MM.1S (cell line): Measurements from ENCODE around the gene EGR2.

Experiments used
- DNase-seq: peaks from one replicate; pipeline ENCODE4 v3.0.0-alpha.2; 2015
- H2AFZ ChIP-seq: fragments of 300-600 bp; sonication (generic); 2 replicates; pipeline ENCODE4 v1.6.0; 2016; ENCODE audit warnings: antibody characterized with exemption, low read length
- H3F3A ChIP-seq: fragments of 300-600 bp; sonication (generic); 2 replicates; pipeline ENCODE4 v1.6.1; 2016; ENCODE audit warnings: mild to moderate bottlenecking, antibody characterized with exemption, low read length, moderate library complexity, mixed read lengths; ENCODE audit not compliant: insufficient read depth
- H3K27ac ChIP-seq: fragments of 300-600 bp; sonication (generic); 2 replicates; pipeline ENCODE4 v1.5.1; 2016; ENCODE audit warnings: mild to moderate bottlenecking, low read length
- H3K27me3 ChIP-seq: fragments of 300-600 bp; sonication (generic); replicated peaks from 2 replicates; pipeline ENCODE4 v1.6.0; 2016; ENCODE audit warnings: low read length; ENCODE audit not compliant: insufficient read depth
- H3K36me3 ChIP-seq: fragments of 300-600 bp; sonication (generic); replicated peaks from 2 replicates; pipeline ENCODE4 v1.6.1; 2016; ENCODE audit warnings: mild to moderate bottlenecking, low read length, mixed read lengths; ENCODE audit not compliant: insufficient read depth
- H3K4me1 ChIP-seq: fragments of 300-600 bp; sonication (generic); 2 replicates; pipeline ENCODE4 v1.6.1; 2016; ENCODE audit warnings: low read length, mixed read lengths
- H3K4me2 ChIP-seq: fragments of 300-600 bp; sonication (generic); 2 replicates; pipeline ENCODE4 v1.6.0; 2016; ENCODE audit warnings: low read depth, low read length
- H3K4me3 ChIP-seq: fragments of 300-600 bp; sonication (generic); 2 replicates; pipeline ENCODE4 v1.5.1; 2016; ENCODE audit warnings: low read length, mixed read lengths
- H3K79me2 ChIP-seq: fragments of 300-600 bp; sonication (generic); 2 replicates; pipeline ENCODE4 v1.6.1; 2016; ENCODE audit warnings: mixed run types, low read length, mixed read lengths
- H3K9ac ChIP-seq: fragments of 300-600 bp; sonication (generic); 2 replicates; pipeline ENCODE4 v1.6.1; 2016; ENCODE audit warnings: low read length, mixed read lengths
- H3K9me2 ChIP-seq: fragments of 300-600 bp; sonication (generic); replicated peaks from 2 replicates; pipeline ENCODE4 v1.6.1; 2016; ENCODE audit warnings: mild to moderate bottlenecking, low read length, mixed read lengths; ENCODE audit not compliant: insufficient read depth
- H3K9me3 ChIP-seq: fragments of 300-600 bp; sonication (generic); replicated peaks from 2 replicates; pipeline ENCODE4 v1.6.1; 2016; ENCODE audit warnings: mild to moderate bottlenecking, low read length, mixed read lengths; ENCODE audit not compliant: insufficient read depth
- H4K20me1 ChIP-seq: fragments of 300-600 bp; sonication (generic); 2 replicates; pipeline ENCODE4 v1.6.1; 2016; ENCODE audit warnings: mild to moderate bottlenecking, low read length, moderate library complexity, mixed read lengths; ENCODE audit not compliant: insufficient read depth
- CTCF ChIP-seq: fragments of 300-600 bp; sonication (generic); IDR thresholded peaks from 2 replicates; pipeline ENCODE4 v1.5.1; 2016; ENCODE audit warnings: antibody characterized with exemption, low read length, mixed read lengths
- EZH2 ChIP-seq: fragments of 300-600 bp; sonication (generic); optimal IDR thresholded peaks from 2 replicates; pipeline ENCODE3; 2017; ENCODE audit warnings: low read depth, mild to moderate bottlenecking, antibody characterized with exemption, low read length, mixed read lengths
- EZH2phosphoT487 ChIP-seq: fragments of 300-600 bp; sonication (generic); IDR thresholded peaks from 2 replicates; pipeline ENCODE4 v1.6.1; 2018; ENCODE audit warnings: antibody characterized with exemption, low read length

The EGR2 gene

GRCh38 chr10:62816331-62817120, at the start of gene EGR2:
Gene EGR2, minus strand, starts transcription at chr10:62816366. Its CDS starts 337 bp downstream, at chr10:62816029.
- H4K20me1 ChIP-seq, result no peaks in the 10 kb centered on the region
- peaks cover 20% of the 10 kb centered on the region for H3K27me3 ChIP-seq
- peaks cover 8% of the 10 kb centered on the region; the same call in 1 of the 2 replicates for H3K4me1 ChIP-seq
- H3K36me3 ChIP-seq, result no peaks in the 10 kb centered on the region
- H2AFZ ChIP-seq, result peak within 1 kb of the TSS; percentile 41
- H3K9me3 ChIP-seq, result no peaks in the 10 kb centered on the region
- peaks cover 12% of the 10 kb centered on the region for H3F3A ChIP-seq
- H3K9ac ChIP-seq, result peak within 1 kb of the TSS; percentile 75
- peak within 1 kb of the TSS; percentile 98 for H3K4me2 ChIP-seq
- no peaks in the 10 kb centered on the region for H3K9me2 ChIP-seq
- peak within 1 kb of the TSS; percentile 82 for H3K4me3 ChIP-seq
- no peak for TF ChIP-seq EZH2phosphoT487
- no peak for TF ChIP-seq EZH2
- no peak for TF ChIP-seq CTCF
- H3K27ac ChIP-seq, result peak within 1 kb of the TSS; percentile 72
- no peaks in the 10 kb centered on the region for H3K79me2 ChIP-seq
- DNase-seq, result peak; percentile 94

GRCh38 chr10:62862447-62862846, 46.3 kb upstream of the EGR2 start:
- no peaks in the 10 kb centered on the region for H3K9me3 ChIP-seq
- H3F3A ChIP-seq, result no peaks in the 10 kb centered on the region
- H3K9ac ChIP-seq, result no peak overlapping the region
- no peak overlapping the region for H2AFZ ChIP-seq
- no peaks in the 10 kb centered on the region for H3K79me2 ChIP-seq
- H3K27ac ChIP-seq, result no peak overlapping the region
- H4K20me1 ChIP-seq, result no peaks in the 10 kb centered on the region
- no peak overlapping the region for H3K4me2 ChIP-seq
- no peaks in the 10 kb centered on the region for H3K4me1 ChIP-seq
- no peak overlapping the region for H3K4me3 ChIP-seq
- H3K9me2 ChIP-seq, result no peaks in the 10 kb centered on the region
- TF ChIP-seq CTCF, result no peak
- no peak for TF ChIP-seq EZH2
- no peak for TF ChIP-seq EZH2phosphoT487
- H3K27me3 ChIP-seq, result no peaks in the 10 kb centered on the region
- H3K36me3 ChIP-seq, result no peaks in the 10 kb centered on the region
- DNase-seq, result no peak

GRCh38 chr10:62861507-62861906, 45.3 kb upstream of the EGR2 start:
- no peaks in the 10 kb centered on the region for H3K36me3 ChIP-seq
- H3K27ac ChIP-seq, result no peak overlapping the region
- TF ChIP-seq EZH2phosphoT487 (no peak), CTCF (no peak), EZH2 (no peak)
- no peaks in the 10 kb centered on the region for H4K20me1 ChIP-seq
- no peak overlapping the region for H3K4me2 ChIP-seq
- H2AFZ ChIP-seq, result no peak overlapping the region
- no peaks in the 10 kb centered on the region for H3K4me1 ChIP-seq
- H3K9me2 ChIP-seq, result no peaks in the 10 kb centered on the region
- H3K79me2 ChIP-seq, result no peaks in the 10 kb centered on the region
- H3K4me3 ChIP-seq, result no peak overlapping the region
- no peak overlapping the region for H3K9ac ChIP-seq
- DNase-seq, result no peak
- H3K27me3 ChIP-seq, result no peaks in the 10 kb centered on the region
- H3K9me3 ChIP-seq, result no peaks in the 10 kb centered on the region
- H3F3A ChIP-seq, result no peaks in the 10 kb centered on the region
